K562 (cell line): Measurements from ENCODE around the gene NLRP9. TPM values are rescaled to one million over a fixed set of nuclear protein-coding genes. Genes with fewer than 3 reads are reported as not detected.

Source experiments
- CHD7 ChIP-seq: fragments of 200-600 bp; sonication (generic); IDR thresholded peaks from one replicate; pipeline ENCODE4 v1.6.1; 2012; ENCODE audit warnings: mild to moderate bottlenecking, low read depth, low read length, inconsistent platforms
- CREB3L1 ChIP-seq: fragments of 450-650 bp; IDR thresholded peaks from 2 replicates; pipeline ENCODE4 v1.6.1; 2014; ENCODE audit warnings: low read depth, mild to moderate bottlenecking, moderate library complexity, borderline replicate concordance
- FOXK1 ChIP-seq: sonication (generic); formaldehyde crosslinking; IDR thresholded peaks from 2 replicates; pipeline ENCODE4 v1.8.0; 2022; ENCODE audit warnings: missing genetic modification reagents, mild to moderate bottlenecking, borderline replicate concordance
- MCM2 ChIP-seq: fragments of 450-650 bp; IDR thresholded peaks from 2 replicates; pipeline ENCODE4 v1.6.1; 2017; ENCODE audit warnings: low read depth, mild to moderate bottlenecking
- NCOA6 ChIP-seq: fragments of 450-650 bp; IDR thresholded peaks from 2 replicates; pipeline ENCODE4 v1.6.1; 2017; ENCODE audit warnings: mild to moderate bottlenecking
- NR2C1 ChIP-seq, 2 experiments: fragments of 450-650 bp; IDR thresholded peaks; 2 replicates each; pipeline ENCODE4 v1.6.1; 2017; ENCODE audit warnings: mild to moderate bottlenecking in 2 of 2, antibody characterized with exemption in 1 of 2, inconsistent platforms in 1 of 2, missing compliant biosample characterization in 1 of 2, missing genetic modification characterization in 1 of 2
- SMARCC2 ChIP-seq: fragments of 450-650 bp; IDR thresholded peaks from 2 replicates; pipeline ENCODE4 v1.6.1; 2017; ENCODE audit warnings: antibody characterized with exemption, moderate library complexity, mild to moderate bottlenecking, low read depth
- SREBF1 ChIP-seq: fragments of 150-350 bp; IDR thresholded peaks from 2 replicates; pipeline ENCODE4 v1.6.1; 2014; ENCODE audit warnings: antibody characterized with exemption, low read depth, low read length, borderline replicate concordance
- TBP ChIP-seq: optimal IDR thresholded peaks from 2 replicates; pipeline ENCODE3; 2011; ENCODE audit warnings: low read depth, low read length, improper control_type of control experiment
- ZBTB9 ChIP-seq: fragments of 450-650 bp; formaldehyde crosslinking; IDR thresholded peaks from 2 replicates; pipeline ENCODE4 v1.4.0; 2020; ENCODE audit warnings: mild to moderate bottlenecking, moderate library complexity
- polyA plus RNA-seq, 8 experiments: library from polyadenylated mRNA; depleted of rRNA in 4 of 8; stranded (reverse) in 5 of 8; unstranded in 3 of 8; fragments of >200 nt; fragmentation: Nextera tagmentation in 2 of 8; fragmentation: Illumina TruSeq in 1 of 8; extraction: Ambion mirVana in 2 of 8; extraction: Trizol in 1 of 8; gene quantifications; 2 replicates each; pipeline versions ENCODE4 v1.2.1 to v1.2.3, GENCODE V29; 2011 to 2014; ENCODE audit warnings: inconsistent platforms in 1 of 8, missing spikeins in 1 of 8
- total RNA-seq, 7 experiments: library from RNA; depleted of rRNA in 6 of 7; stranded (reverse); fragments of >200 nt in 6 of 7; fragmentation: Illumina TruSeq in 2 of 7; extraction: Trizol in 2 of 7; gene quantifications; 2 replicates each; pipeline versions ENCODE4 v1.2.1 to v1.2.3, GENCODE V29; 2011 to 2021; ENCODE audit warnings: low replicate concordance in 1 of 7
- TF ChIP-seq, protein P1 (sequence below): fragments of 450-650 bp; IDR thresholded peaks from 2 replicates; pipeline ENCODE4 v1.6.1; 2016

Gene NLRP9
- total and polyA plus RNA-seq, 9 of the 15 experiments (the other 6 are each of a cell fraction or from before 2014, with no cell fraction given), result not detected

DNA sequence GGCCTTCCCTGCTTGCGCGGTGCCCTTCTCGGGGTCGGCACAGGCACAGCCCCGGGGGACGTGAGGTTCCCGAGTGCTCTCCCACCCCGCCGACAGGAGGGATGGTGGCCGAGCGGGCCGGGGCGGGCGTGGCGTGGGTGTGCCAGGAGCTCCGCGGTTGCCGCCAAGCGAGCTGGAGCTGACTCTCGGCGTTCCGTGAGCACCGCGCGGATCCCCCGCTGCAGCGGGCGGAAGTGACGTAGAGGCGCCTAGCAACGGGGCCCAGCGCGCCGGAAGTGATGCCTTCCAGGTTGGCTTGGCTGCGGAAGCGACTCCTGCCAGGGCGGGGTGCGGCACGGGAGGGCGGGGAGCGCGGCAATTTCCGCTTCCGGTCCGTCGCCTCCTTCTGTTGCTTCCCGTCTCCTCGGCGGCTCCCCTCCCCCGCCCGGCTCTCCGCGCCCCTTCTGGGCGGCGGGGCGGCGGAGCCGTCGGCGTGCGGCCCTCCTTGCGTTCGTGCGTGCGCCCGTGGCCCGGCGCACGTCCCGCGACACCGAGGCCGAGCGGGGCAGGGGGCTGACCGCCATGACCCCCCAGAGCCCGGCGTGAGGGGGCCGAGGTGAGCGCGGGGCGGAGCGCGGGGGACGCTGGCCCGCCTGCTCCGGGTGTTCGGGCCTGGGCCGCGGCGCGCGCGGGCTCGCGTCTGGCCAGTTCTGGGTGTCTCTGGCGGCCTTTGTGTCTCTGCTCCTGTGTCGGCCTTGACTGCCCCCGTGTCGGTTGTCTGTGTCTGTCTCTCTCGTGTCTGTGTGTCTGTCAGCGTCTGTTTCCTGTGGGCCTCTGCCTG, 63.2 kb downstream of the NLRP9 start, which contains the start of gene EPN1 (continued):
- TF ChIP-seq CHD7 (no peak), CREB3L1 (peak; percentile 73), ZBTB9 (CRISPR knock-in tag) (peak; percentile 21; the same call in 1 of the 2 replicates), SMARCC2 (no peak), FOXK1 (CRISPR knock-in tag) (no peak), TBP (peak; percentile 8), SREBF1 (no peak), MCM2 (no peak), NCOA6 (no peak), NR2C1 (IDR thresholded peaks at IDR 0.05) (peak; percentile 71), NR2C1 (tag; IDR thresholded peaks at IDR 0.05) (peak; percentile 86)
- TF ChIP-seq, protein P1, sequence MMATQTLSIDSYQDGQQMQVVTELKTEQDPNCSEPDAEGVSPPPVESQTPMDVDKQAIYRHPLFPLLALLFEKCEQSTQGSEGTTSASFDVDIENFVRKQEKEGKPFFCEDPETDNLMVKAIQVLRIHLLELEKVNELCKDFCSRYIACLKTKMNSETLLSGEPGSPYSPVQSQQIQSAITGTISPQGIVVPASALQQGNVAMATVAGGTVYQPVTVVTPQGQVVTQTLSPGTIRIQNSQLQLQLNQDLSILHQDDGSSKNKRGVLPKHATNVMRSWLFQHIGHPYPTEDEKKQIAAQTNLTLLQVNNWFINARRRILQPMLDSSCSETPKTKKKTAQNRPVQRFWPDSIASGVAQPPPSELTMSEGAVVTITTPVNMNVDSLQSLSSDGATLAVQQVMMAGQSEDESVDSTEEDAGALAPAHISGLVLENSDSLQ, result peak; percentile 69
